GM18508 (cell line): ENCODE measurements around the gene WFIKKN1.

Experiments used
- ATAC-seq: cut with Tn5 transposase; IDR thresholded peaks from one replicate; pipeline ENCODE4 v1.9.1; 2021; ENCODE audit warnings: moderate number of reproducible peaks; ENCODE audit not compliant: insufficient read depth, unreplicated experiment

Gene WFIKKN1

DNA sequence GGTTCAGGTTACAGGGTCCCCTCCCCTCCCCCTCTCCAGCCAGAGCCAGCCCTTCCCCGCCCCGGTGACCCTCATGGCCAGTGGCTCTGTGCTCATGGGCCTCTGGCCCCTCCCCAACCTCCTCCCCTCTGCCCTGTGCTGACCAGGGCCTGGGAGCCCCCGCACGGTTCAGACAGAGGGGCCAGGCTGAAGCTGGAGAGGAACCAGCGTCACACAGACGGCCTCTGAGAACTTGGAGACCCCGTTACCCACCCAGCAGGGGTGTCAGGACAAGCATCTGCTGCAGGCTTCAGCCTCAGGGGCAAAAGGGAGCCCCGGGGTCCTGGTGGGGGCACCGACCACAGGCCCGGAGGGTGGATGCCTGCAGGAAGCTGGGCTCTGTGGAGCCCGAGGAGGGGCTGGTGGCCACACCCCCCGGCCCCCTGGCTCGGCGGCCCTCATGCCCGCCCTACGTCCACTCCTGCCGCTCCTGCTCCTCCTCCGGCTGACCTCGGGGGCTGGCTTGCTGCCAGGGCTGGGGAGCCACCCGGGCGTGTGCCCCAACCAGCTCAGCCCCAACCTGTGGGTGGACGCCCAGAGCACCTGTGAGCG is at the start of gene WFIKKN1:
TSS of gene WFIKKN1 (plus strand) at position 171 of the 591 bp plus-strand sequence. CDS start at position 440, 269 bp downstream.
- ATAC-seq, result no peak

DNA sequence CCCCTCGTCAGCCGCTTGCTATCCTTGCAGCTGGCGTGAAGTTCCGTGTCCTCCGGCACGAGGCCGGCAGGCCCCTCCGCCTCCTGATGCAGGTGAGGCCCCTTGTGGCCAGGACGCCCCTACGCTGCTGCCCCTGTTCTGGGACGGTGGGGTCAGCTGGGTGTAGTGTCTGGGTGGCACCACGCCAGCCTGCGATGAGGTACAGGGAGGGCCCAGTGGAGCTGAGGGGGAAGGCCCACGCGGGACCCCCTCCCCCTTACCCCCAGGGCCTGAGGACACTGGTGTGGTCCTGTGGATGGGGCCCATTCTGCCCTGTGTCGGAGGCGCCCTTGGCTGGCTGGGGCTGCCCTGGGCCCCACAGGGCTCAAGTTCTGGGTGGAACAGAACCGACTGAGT is 48.6 kb upstream of the WFIKKN1 start:
- ATAC-seq, result no peak

DNA sequence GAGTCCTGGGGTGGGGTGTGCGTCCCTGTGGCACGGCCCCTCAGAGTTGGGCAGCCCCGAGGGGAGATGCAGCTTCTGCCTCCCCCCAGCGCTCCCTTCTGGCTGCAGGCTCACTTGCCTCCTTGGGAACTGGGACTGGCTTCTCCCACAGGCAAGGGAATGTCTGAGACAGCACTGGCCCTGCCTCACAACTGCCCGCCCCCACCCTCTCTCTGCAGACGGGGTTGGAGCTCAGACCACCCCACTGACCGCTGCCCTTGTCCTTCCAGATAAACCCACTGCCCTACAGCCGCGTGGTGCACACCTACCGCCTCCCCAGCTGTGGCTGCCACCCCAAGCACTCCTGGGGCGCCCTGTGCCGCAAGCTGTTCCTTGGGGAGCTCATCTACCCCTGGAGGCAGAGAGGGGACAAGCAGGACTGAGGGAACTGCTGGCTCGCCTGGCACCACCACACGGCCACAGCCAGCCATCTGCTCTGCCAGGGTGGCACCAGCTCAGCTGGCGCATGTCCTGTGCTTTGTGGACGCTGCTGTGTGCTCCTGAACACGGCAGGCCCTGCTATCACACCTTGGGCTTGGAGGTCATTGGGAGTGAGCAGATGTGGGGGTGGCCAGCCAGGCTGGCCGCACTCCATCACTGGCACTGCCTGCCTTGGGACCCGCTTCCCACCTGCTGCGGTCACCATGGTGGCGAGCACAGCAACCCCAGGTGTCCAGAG is 48.0 kb upstream of the WFIKKN1 start:
- no peak for ATAC-seq

DNA sequence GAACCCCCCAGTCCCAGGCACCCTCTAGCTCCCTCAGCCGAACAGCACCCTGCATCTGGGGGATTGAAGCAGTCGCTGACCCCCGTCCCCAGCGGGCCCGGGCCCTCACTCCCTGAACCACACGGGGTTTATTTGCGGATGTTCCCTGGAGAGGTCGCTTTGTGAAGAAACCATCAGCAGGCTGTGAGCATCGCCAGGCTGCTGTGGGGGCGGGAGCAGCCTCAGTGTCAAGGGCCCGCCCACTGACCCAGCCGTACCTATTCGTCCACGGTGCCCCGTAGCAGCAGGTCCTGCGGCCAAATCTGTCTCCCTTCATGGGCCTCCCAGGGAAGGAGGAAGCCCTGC is 47.3 kb upstream of the WFIKKN1 start:
- no peak for ATAC-seq

DNA sequence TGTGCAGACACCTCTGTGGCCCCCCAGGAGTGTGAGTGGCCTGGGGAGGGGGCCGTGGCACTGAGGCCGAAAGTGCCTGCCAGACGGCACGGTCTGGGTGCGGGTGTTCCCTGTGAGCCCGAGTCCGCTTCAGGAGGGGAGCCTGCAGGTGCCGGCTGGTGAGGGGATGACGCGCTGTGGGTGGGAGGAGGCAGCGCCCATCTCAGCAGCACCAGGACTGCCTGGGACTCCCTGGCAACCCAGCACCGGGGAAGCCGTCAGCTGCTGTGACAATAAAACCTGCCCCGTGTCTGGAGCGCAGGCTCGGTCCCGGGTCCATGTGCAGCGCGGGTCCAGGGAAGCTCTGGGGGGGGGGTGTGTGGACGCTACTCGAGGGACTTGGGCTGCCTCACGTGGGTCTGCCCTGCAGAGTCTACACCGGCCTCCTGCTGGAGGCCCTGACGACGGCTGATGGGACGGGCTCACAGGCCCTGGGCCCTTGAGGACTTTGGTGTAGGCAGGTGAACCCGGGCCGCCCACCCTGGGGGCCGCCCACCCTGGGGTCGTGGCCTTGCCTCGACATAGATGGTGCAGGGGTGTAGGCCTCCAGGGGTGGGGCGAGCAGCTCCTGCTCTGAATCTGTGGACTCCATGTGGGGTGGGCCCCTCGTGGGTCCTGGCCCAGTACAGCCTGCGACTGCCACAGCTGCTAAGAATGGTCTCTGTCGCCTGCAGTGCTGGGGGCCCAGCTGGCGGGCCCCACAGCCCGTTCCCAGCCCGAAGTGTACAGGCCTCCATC is 46.8 kb upstream of the WFIKKN1 start:
- no peak for ATAC-seq

DNA sequence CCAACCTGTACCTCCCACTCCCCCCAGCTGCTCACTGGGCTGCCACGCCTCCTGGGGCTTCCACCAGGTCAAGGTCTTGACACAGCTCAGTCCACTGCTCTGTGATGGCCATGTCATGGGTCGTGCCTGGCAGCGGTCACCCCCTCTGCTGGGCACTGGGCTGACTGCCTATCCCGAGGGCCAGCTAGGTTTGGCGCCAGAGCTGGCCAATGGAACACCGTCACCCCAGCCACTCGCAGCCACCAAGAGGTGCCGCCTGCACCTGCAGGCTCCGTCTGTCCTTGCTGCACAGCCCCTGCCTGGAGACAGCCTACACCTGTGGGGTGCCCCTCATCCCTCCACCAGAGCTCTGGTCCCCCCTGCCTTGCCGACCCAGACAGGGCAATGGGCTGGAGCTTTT is 45.4 kb upstream of the WFIKKN1 start:
- no peak for ATAC-seq

DNA sequence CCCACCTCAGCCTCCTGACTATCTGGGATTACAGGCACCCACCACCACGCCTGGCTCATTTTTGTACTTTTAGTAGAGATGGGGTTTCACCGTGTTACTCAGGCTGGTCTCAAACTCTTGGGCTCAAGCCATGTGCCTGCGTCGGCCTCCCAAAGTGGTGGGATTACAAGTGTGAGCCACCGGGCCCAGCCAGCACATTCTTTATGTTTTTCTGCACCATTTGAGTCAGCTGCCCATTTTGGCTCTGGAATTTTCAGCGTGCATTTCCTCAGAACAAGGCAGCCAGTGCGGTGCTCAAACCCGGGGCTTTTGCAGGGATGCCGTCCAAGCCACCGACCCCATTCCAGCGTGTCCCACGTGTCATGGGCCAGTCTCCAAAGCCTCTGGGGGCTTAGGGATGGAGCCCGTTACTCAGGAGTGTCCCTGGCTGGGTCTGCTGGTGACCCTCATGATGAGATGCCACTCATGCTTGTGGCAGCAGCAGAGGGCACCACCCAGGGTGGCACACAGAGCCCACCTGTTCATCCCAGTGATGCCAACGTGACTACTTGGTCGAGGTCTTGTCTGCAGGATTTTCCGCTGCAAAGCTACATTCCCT is 44.6 kb upstream of the WFIKKN1 start:
- no peak for ATAC-seq

- ATAC-seq, result no peak
These were observed 43.9 kb upstream of the WFIKKN1 start for GRCh38 chr16:586645-587590.

DNA sequence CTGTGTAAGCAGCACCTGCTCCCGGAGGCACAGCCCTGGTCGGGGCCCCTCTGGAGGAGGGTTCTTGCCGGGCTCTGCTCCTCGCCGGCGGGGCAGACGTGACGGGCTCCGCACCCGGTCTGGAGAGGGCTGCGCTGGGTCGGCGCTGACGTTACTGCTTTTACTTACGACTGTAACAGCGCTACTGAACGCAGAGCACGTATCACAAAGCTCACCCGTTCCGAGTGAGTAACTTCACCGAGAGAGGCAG is 42.2 kb upstream of the WFIKKN1 start:
- no peak for ATAC-seq

- peak; percentile 54 for ATAC-seq
These were observed 41.7 kb upstream of the WFIKKN1 start for GRCh38 chr16:588889-589657.

GRCh38 chr16:589658-590187 is 41.1 kb upstream of the WFIKKN1 start, which contains the start of gene RAB40C:
TSS of gene RAB40C (plus strand) at chr16:590066. CDS start at chr16:590292, 226 bp downstream.
- peak; percentile 58 for ATAC-seq

DNA sequence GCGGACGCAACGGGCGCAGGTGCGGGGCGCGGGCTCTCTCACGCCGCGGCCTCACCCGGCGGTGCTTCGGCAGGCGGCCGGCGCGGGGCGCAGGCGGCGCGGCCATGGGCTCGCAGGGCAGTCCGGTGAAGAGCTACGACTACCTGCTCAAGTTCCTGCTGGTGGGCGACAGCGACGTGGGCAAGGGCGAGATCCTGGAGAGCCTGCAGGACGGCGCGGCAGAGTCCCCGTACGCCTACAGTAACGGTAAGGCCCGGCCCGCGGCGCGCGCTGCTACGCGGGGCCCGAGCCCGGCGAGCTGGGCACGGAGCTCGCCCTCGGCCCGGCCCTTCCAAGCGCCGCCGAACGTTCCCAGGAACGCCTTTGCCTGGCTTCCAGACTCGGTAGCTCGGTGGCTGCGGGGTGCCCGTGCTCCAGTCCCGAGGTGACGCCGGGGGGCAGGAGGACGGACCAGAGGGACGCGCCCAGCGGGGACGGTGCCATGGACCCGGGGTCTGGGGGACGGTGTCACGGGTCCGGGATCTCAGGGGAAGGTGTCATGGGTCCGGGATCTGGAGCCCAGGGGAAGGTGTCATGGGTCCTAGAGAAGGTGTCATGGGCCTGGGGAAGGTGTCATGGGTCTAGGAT is 40.5 kb upstream of the WFIKKN1 start:
- ATAC-seq, result no peak

DNA sequence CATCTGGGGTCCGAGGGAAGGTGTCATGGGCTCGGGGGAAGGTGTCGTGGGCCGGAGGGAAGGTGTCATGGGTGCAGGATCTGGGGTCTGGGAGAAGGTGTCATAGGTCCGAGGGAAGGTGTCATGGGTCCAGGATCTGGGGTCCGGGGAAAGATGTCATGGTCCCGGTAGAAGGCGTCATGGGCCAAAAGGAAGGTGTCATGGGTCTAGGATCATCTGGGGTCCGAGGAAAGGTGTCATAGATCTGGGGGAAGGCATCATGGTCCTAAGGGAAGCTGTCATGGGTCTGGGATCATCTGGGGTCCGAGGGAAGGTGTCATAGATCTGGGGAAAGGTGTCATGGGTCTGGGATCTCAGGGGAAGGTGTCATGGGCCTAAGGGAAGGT is 40.0 kb upstream of the WFIKKN1 start:
- no peak for ATAC-seq

GRCh38 chr16:591231-591630 is 39.6 kb upstream of the WFIKKN1 start:
- ATAC-seq, result no peak

- no peak for ATAC-seq
These were observed 38.8 kb upstream of the WFIKKN1 start for GRCh38 chr16:591892-592517.

DNA sequence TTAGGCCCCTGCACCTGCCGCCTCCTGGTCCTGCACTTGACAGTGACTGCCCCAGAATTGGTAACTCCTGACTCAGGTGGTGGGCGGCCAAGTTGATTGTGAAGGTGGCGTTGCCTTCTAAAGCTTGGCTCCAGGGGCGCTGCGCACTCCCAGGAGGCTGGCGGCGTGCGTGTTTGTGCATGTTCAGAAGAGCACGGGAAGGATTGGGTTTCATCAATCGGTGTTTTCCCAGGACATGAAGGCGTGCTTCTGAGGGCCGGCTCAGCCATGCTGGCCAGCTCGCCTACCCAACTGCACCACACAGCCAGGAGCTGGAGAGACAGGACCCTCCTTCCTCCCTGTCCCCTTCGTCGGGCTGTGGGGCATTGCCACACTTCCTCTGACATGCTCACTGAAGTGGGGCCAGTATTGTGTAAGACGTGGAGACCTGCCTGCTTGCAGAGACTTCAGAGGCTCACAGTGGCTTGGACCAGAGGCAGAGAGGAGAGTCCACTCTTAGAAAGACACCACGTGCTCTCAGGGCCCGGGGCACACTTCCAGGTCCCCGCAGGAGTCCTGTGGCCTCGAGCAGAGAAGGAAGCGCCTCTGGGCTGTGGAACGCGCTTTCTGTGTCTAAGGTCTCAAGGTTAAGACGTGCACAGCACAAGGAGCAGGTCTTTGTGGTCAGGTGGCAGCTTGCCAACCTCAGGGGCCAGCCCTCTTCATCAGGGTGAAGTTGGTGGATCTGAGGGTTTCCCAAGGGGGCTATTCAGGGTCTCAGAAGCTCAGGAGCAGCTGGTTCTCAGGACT is 38.1 kb upstream of the WFIKKN1 start:
- ATAC-seq, result no peak

DNA sequence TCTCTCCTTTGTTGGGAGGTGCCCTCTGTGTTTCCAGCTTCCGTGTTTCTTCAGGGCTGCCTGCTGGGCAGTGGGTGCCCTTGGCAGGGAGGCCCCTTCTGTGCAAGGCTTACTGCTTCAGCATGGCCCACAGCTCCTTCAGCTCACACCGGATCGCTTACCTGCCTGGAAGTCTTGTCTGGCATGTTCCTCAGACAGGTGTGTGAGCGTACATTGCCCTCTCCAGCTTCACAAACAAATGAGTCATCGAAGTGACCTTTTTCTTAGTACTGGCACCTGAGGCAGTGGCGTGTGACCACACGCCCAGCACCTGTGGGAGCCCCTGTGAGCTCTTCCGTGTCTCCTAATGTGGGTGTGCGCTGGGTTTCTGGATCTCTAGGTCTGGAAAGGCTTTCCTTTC is 37.4 kb upstream of the WFIKKN1 start:
- no peak for ATAC-seq

- ATAC-seq, result no peak
These were observed 37.0 kb upstream of the WFIKKN1 start for GRCh38 chr16:593807-594206.
